ENCODE results near the gene SLC2A13. TPM values are rescaled to one million over a fixed set of nuclear protein-coding genes. Genes with fewer than 3 reads are reported as not detected.

The SLC2A13 gene
- total RNA-seq, 1 donor from 2014 or later = 2.2 TPM

DNA sequence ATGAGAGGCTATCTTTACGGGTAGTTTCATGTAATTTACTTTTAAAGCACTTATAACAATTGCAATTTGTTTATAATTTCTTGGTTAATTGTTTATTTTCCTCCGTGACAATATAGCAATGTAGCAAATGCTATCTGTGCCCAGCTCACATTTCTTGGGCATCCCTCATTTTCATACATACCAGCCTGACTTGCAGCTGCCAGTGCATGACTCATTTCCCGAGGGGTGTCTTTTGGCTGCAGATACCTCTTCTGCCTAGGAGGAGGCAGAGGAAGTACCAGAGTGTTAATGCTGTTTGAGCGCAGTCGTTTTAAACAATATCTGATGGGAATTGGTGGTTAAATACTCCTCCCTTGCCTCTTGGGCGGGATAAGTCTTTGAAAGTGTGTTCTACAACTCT, 382.1 kb downstream of the SLC2A13 start:
- no peak for ATAC-seq

DNA sequence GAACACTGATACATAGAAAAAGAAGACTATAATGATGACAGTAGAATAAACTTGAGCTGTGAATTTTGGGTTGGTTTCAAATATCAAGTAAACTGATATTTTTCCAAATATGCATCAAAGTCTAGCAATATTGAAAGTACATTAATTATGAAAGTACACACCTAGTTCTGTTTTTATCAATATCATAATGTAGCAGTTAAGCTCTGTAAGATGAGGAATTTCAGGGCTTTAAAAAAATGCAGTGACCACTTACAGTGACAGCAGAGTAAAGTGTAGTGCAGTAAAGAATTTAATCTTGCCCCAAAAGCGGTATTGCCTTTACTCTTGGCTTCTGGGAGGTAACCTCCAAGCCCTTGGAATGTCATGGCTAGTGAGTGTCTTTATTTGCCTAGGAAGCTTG, 383.4 kb downstream of the SLC2A13 start:
- no peak for ATAC-seq

DNA sequence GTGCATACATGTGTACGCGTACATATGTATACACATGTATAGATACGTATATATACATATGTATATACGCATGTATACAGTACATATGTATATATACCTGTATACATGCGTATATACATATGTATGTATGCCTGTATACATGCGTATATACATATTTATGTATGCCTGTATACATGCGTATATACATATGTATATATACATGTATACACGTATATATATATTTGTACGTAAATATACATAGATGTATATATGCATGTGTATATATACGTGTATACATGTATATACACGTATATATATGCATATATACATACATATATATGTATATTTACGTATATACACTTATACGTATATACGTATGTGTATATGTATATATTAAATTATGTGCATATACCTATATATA, 392.3 kb downstream of the SLC2A13 start:
- ATAC-seq = no peak

- no peak for ATAC-seq
These were observed 393.5 kb downstream of the SLC2A13 start for GRCh38 chr12:39712334-39712733.

Other genes starting within 250 kb of the SLC2A13 start
- 14.6 TPM for gene LRRK2, start 118.9 kb upstream of the SLC2A13 start, total RNA-seq